ENCODE results near the gene ZNF274. TPM values are rescaled to one million over a fixed set of nuclear protein-coding genes. Genes with fewer than 3 reads are reported as not detected.

Gene ZNF274
- polyA plus RNA-seq, 1 experiment, result 15.2 TPM

GRCh38 chr19:58262922-58263296 is 80.0 kb downstream of the ZNF274 start:
- H3K4me3 ChIP-seq (ENCODE audit: low read depth, low read length), result no peak overlapping the region
- H3K36me3 ChIP-seq (ENCODE audit: control insufficient read depth, insufficient read depth, low read length), result peaks cover 11% of the 10 kb centered on the region
- ChIA-PET CTCF (no interaction called here), POLR2A (no interaction called here)
- TF ChIP-seq CTCF (IDR thresholded peaks at IDR 0.05; ENCODE audit: insufficient read depth, low read depth, low read length), result no peak
- H3K27me3 ChIP-seq (ENCODE audit: control insufficient read depth, insufficient read depth, low read length), result no peaks in the 10 kb centered on the region
- DNase-seq (ENCODE audit: low read depth), result no peak

Other genes with a start within 250 kb of the ZNF274 start
- 2.5 and 2.7 TPM in 2 replicates for gene ZNF418, start 247.7 kb upstream of the ZNF274 start, polyA plus RNA-seq (2011; rRNA removed)
- 2.2 and 3.0 TPM in 2 replicates for gene ZNF256, start 235.4 kb upstream of the ZNF274 start, polyA plus RNA-seq (2011; rRNA removed)
- 0.11 TPM in 1 of 2 replicates, not detected in the other for gene C19orf18, start 208.5 kb upstream of the ZNF274 start, polyA plus RNA-seq (2011; rRNA removed)
- gene ZNF606, start 180.2 kb upstream of the ZNF274 start, polyA plus RNA-seq (2011; rRNA removed), result 2.3 TPM in 2 replicates
- gene ZSCAN1, start 149.0 kb upstream of the ZNF274 start, polyA plus RNA-seq (2011; rRNA removed), result 0.10 TPM in 1 of 2 replicates, not detected in the other
- 6.3 and 6.8 TPM in 2 replicates for gene ZNF135, start 123.8 kb upstream of the ZNF274 start, polyA plus RNA-seq (2011; rRNA removed)
- 15.4 and 18.5 TPM in 2 replicates for gene ZSCAN18, start 84.8 kb upstream of the ZNF274 start, polyA plus RNA-seq (2011; rRNA removed)
- 5.5 and 7.5 TPM in 2 replicates for gene ZNF329, start 32.3 kb upstream of the ZNF274 start, polyA plus RNA-seq (2011; rRNA removed)
- gene ZNF544, start 45.9 kb downstream of the ZNF274 start, polyA plus RNA-seq (2011; rRNA removed), result 28.6 and 33.4 TPM in 2 replicates
- gene ZNF8, start 95.9 kb downstream of the ZNF274 start, polyA plus RNA-seq (2011; rRNA removed), result 2.1 and 2.5 TPM in 2 replicates
- 34.3 and 39.4 TPM in 2 replicates for gene ERVK3-1, start 122.3 kb downstream of the ZNF274 start, polyA plus RNA-seq (2011; rRNA removed)
- gene ZSCAN22, start 143.9 kb downstream of the ZNF274 start, polyA plus RNA-seq (2011; rRNA removed), result 2.1 and 2.3 TPM in 2 replicates
- 13.7 and 15.5 TPM in 2 replicates for gene A1BG, start 170.4 kb downstream of the ZNF274 start, polyA plus RNA-seq (2011; rRNA removed)
- 0.20 TPM in 2 replicates for gene ZNF497, start 179.7 kb downstream of the ZNF274 start, polyA plus RNA-seq (2011; rRNA removed)
- gene ZNF837, start 198.0 kb downstream of the ZNF274 start, polyA plus RNA-seq (2011; rRNA removed), result 0.47 and 0.82 TPM in 2 replicates
- 2,500 and 3,326 TPM in 2 replicates for gene RPS5, start 204.2 kb downstream of the ZNF274 start, polyA plus RNA-seq (2011; rRNA removed)
- gene RNF225, start 212.6 kb downstream of the ZNF274 start, polyA plus RNA-seq (2011; rRNA removed), result not detected in 2 replicates
- 8.9 and 10.0 TPM in 2 replicates for gene ZNF584, start 225.6 kb downstream of the ZNF274 start, polyA plus RNA-seq (2011; rRNA removed)

All from BJ (cell line).